ENCODE results near the gene UGT8.

UGT8 gene

GRCh38 chr4:114598191-114599121 is at the start of gene UGT8:
Gene UGT8 (plus strand): TSS chr4:114598807. CDS start chr4:114622881, 24,074 bp downstream.
- peak; percentile 26 for DNase-seq

- no peak for DNase-seq
Measured at GRCh38 chr4:114549638-114550037, 49.0 kb upstream of the UGT8 start.

GRCh38 chr4:114558446-114559020 is 40.1 kb upstream of the UGT8 start:
- DNase-seq = no peak

GRCh38 chr4:114561590-114561989 is 37.0 kb upstream of the UGT8 start:
- DNase-seq = no peak

- no peak for DNase-seq
Measured at GRCh38 chr4:114562176-114562904, 36.3 kb upstream of the UGT8 start.

GRCh38 chr4:114563536-114564315 is 34.9 kb upstream of the UGT8 start:
- no peak for DNase-seq

- DNase-seq = no peak
Measured at GRCh38 chr4:114577386-114577785, 21.2 kb upstream of the UGT8 start.

GRCh38 chr4:114582621-114583020 is 16.0 kb upstream of the UGT8 start:
- DNase-seq = no peak

GRCh38 chr4:114588305-114588704 is 10.3 kb upstream of the UGT8 start:
- no peak for DNase-seq

- peak; percentile 10 for DNase-seq
Measured at GRCh38 chr4:114590360-114590759, 8.2 kb upstream of the UGT8 start.

GRCh38 chr4:114593526-114593925 is 5.1 kb upstream of the UGT8 start:
- DNase-seq = no peak

- no peak for DNase-seq
Measured at GRCh38 chr4:114595207-114595606, 3.4 kb upstream of the UGT8 start.

GRCh38 chr4:114595921-114596320 is 2.7 kb upstream of the UGT8 start:
- DNase-seq = no peak

- DNase-seq = no peak
Measured at GRCh38 chr4:114597410-114598115, 1.0 kb upstream of the UGT8 start.

- no peak for DNase-seq
Measured at GRCh38 chr4:114599231-114599902, 760 bp downstream of the UGT8 start.

GRCh38 chr4:114599903-114600552 is 1.4 kb downstream of the UGT8 start:
- DNase-seq = no peak

GRCh38 chr4:114600672-114601071 is 2.1 kb downstream of the UGT8 start:
- DNase-seq = no peak

GRCh38 chr4:114601304-114602052 is 2.9 kb downstream of the UGT8 start:
- DNase-seq = no peak

GRCh38 chr4:114603497-114603896 is 4.9 kb downstream of the UGT8 start:
- no peak for DNase-seq

- no peak for DNase-seq
Measured at GRCh38 chr4:114606245-114606644, 7.6 kb downstream of the UGT8 start.

Data from activated CD4-positive, alpha-beta T cell treated with anti-CD3 and anti-CD28 coated beads, Interleukin-2, amount 50 U/mL, for 16 hours (primary cell).